ENCODE measurements around the gene C9orf153.
A peak's percentile ranks its signal among the peaks of the same experiment; 100 is the strongest.
"Not testable (repeated sequence)": the region's sequence is repeated elsewhere in the genome, so short reads cannot be mapped to it uniquely, and the experiment has no call there.

The C9orf153 gene

DNA sequence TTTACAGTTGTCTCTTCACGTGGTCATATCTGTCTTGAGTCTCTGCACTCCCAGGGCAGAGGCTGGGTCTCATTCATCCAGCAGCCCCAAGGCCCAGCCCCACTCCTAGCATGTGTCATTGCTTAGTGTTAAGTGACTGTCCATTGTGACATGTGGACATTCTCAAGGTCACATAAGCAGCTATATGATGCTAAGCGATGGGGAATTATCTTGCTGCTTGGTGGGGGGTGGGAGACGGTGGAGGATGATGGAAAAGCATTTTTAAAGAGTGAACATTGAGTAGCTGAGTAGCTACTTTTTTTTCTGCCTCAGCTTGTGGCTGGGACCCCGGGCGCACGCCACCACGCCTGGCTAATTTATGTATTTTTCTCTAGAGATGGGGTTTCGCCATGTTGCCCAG, at the start of gene C9orf153:
Gene C9orf153, minus strand, starts transcription at position 101 of the 400 bp plus-strand sequence. CDS start 30,054 bp downstream, outside the sequence.
- no peak for DNase-seq

DNA sequence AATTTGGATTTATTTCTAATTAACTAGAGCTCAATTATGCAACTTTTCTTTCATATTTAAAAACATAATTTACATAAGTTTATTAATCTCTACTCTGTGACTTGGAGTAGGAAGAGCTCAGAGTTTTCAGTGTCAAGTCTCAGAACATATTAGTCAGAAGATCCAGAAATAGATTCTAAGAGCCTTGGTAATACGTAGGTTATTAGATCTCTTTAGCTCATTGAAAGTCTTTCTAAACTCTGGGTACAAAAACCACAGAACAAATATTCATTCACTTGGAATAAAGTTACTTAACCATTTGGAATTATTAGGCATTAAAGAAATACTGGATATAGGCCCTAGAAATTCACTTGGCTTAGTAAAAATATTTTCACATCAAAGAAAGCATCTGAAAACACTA, 49.2 kb upstream of the C9orf153 start:
- no peak for DNase-seq

DNA sequence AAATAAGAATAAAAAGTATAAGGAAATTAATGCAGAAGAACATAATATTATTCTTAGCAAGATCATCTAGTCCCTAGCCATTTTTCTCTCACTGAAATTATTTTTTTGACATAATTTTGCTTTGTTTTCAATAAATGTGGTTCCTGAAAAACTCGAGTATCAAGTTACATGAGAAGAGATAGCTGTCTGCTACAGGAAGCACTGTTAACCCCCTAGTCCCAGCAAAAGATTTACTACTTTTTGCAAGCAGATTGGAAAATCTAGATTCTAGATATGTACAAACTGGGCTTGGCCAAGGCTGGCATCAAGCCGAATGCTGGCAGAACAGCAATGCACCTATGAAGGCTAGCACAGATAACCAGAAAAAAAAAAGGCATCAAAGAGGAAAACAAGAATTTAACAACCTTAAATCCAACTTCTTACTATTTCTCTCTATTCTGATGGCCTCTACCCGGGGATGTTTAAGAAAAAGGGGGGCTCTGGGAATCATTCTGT, 44.8 kb upstream of the C9orf153 start:
- no peak for DNase-seq

DNA sequence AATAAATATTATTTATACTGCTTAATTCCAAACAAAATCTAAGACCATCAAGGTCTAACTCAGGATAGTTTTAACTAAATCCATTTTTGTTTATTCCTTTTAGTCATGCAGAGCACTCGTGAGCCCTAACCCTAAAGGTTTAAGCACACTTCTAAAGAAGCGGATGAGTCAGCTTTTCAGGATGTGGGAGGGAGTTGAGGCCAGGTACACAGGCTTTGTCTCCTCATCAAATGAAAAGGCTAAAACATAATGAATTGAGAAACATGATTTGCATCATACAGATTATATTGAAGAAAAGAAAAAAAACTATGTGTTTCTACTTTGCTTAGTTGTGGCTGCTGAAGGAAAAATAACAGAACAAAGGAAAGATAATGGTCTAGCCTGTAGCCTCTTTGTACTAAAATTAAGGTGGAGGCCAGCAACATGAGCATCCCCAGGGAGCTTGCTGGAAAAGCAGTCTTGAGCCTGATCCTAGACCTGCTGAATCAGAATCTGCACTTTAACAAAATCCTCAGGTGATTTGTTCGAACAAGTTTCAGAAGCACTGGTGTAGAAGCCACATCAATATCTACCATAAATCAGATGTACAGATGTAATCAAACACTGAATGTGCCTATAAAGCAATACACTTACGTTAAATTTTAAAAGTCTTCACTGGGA, 44.0 kb upstream of the C9orf153 start:
- DNase-seq = peak; percentile 28 to 45

DNA sequence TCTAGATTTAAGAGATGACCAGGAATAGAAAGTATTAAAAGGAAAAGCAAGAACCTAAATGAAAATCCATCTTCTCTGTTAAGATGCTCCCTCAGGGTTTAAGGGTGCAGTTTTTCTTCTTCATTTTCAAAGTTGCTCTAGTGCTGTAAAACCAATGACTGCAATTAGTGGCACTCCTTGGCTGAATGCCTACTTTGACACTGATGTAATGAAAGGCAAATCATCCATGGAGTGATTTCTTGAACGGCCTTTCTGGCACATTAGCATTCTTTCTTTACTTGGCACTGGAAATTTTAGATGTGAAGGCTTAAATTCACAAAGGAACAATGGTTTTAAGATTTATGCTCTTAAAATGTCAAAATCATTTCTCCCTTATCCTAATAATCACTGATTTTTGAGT, 42.2 kb upstream of the C9orf153 start:
- no peak for DNase-seq

DNA sequence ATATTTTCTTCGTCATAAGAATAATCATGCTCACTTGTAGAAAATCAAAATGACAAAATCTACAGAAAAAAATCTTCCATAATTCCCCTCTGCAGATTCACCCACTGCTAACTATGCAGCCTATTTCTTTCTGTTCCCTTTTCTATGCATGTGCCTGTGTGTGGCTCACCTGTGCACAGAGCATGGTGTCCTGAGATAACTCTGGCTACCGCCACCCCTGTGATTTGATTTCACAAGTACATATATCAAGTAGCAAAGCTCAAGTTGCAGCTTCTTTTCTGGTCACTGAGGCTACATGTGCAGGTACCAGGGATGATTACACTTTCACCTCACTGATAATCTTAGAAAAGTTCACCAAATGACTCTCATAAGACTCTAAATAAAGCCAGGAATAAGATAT, 41.2 kb upstream of the C9orf153 start:
- DNase-seq = no peak

DNA sequence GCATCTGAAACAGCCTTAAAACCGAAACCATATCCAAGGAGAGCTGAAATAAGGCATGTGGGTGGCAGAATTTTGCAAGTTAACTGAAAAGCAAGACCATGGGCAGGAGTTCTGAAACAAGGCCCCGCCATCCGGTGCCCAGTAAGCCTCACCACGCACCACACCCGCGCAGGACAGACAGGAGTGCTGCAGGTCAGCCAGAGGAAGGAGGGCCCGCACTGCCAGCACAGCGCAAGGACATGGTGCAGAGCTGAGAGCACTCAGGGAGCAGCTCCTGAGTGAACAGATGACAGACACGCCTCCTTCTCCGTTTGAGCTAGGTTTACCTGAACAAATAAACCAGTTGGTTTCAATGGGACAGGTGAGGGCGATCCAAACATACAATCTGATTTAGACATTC, 39.4 kb upstream of the C9orf153 start:
- no peak for DNase-seq

DNA sequence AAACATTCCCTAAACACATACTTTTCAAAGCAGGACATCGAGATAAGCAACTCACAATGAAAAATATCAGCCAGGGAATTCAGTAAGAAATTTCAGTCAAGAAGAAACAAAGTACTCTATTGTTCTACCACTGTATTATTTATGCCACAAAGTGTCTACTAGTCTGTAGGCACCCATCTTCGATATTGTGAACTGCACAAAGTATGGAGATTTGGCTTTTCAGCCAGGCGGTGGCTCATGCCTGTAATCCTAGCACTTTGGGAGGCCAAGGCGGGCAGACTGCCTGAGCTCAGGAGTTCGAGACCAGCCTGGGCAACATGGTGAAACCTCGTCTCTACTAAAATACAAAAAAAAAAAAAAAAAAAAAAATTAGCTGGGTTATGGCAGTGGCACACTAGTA, 30.9 kb upstream of the C9orf153 start:
- DNase-seq = not testable (repeated sequence)

DNA sequence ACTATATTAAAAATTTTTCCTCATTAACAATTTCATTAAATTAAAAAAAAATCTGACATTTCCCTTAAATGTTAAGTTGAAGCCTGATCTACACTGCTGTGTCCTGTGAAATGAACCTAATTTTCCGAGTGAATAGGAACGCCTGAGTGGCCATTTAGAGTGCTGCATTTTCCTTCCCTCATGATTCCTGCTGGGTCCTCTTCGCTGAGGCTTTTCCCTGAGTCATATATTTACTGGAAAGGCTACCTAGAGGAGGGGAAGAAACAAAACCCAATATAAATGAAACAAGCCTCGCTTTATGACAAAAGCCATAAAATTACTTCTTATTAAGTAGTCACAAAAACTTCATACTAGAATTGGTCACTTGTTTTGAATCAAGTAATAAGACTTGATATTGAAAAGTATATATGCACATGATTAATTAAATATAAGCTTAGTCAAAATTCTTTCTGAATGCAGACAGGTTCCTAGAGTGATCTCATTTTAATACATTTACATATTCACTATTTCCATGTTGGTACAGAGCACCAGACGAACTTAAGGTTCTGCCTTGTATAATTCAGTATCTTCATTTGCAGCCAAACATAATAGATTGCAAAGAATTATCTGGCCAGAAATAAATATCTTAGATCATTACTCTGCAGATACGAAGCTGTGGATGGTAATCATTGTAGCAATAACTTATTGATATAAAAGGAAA, 29.2 kb upstream of the C9orf153 start:
- DNase-seq = no peak

DNA sequence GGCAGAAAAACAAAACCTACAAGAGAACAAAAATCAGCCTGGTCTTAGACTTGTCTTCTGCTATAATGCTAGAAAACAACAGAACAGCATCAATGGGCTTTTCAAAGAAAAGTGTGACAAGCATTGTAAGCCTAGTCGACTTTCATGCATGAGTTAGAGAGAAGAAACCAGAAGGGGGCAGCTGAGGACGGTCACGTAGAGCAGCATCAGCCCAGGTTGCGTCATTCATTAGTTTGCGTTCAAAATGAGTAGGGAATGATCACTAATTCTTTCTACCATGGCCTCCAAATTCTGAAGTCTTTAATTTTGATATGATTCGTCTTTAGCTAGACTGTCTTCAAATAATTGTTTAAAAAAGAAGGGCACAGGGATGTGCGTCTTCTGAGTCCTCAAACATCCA, 27.6 kb upstream of the C9orf153 start:
- DNase-seq = no peak

DNA sequence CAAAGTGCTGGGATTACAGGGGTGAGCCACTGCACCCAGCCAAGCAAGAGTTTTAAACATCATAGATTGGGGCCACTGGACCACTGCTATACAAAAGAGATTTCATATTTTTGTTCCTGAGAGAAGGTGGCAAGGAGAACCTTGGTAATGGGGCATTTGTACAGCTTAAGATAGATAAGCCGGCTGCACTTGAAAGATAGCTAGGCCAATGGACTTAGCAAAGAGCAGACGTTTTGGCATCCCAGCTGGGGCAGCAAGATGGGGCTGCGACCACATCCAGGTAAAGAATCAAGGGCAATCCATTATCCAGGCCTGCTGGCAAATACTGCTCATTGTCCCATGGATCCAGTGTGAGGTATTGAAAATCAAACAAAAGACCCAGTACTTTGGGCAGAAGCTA, 26.8 kb upstream of the C9orf153 start:
- no peak for DNase-seq

DNA sequence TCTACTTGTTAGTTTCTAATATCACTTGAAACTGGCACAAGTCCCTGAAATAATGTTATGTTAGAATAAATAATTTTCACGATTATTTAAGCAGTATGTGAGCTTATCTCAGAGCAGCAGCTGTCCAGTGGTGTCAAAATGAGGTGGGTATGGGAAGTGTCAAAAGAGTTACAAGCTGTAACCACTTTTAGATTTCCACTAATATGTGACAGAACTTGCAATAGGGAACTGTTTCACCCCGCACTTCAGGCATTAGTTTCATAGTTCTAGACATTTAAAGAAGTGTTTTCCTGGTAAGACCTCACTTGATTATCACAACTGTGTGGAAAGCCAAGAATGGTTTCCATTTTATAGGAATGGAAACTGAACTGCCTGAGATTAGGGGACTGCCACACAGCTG, 25.8 kb upstream of the C9orf153 start:
- no peak for DNase-seq

DNA sequence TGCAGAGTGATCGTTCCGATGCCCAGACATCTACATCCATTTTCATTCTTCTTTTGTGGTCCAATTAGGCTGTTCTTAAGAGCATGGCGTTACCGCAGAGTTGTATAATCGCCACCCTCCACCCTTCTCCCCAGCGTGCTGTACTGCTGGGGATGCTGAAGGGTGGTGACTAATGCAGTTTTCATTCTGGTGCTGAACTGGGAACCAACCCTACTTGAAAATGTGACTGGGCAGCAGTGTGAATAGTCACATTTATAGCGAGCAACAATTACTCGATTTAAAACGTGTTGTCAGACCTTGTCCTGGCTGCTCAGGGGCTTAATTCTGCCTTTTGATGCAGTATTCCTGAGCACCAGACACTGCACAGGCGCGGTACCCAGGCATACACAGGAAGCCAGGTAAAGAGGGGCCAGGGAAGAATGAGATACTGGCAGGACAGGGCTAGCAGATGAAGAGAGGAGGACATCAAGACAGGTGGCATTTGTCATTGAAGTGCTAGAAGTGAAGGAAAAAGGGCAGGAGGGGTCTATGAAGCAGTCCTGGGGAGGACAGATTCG, 23.6 kb upstream of the C9orf153 start:
- DNase-seq = no peak

DNA sequence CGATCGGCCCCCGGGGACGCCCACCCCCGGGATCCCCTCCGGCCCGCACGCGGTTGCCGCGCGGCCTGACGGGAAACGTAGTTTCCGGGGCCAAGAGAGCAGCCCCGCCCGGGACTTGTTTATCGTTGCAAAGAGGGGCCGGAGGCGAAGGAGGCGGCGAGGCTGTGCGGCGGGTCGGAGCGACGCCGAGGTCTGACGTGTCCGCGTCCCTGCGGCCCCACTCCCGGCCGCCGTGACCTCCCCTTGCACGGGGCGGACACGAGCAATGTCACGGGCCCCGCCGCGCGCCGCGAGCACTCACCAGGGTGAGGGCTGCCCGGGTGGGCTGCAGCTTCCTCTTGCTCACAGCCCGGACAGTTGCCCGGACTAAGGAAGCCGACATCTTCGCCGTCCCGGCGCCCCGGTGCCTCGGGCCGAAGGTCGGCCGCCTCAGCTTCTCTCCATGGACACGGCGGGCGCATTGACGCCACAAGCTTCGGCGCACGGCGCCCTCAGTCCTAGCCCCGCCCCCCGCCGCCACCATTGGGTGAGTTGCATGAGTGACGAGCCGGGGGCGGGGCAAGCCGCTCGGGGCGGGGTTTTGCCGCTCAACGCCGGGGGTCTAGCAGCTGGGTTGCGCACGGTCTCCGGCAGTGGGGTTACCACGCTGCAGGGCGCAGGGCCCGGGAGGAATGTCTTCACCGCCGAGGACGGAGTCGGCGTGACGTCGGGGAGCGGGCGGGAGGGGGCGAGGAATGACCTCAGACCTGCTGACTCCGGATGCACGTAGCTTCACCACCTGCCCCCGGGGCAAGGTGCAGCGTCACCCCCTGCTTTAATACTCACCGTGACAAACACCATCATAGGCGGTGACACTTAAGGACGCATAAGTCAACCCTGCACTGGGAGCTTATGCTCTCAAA, 22.9 kb upstream of the C9orf153 start, which contains the start of gene ISCA1:
Gene ISCA1, minus strand, starts transcription at position 462 of the 902 bp plus-strand sequence. Its CDS starts 80 bp downstream, at position 382.
- peak; percentile 98 to 99 for DNase-seq

DNA sequence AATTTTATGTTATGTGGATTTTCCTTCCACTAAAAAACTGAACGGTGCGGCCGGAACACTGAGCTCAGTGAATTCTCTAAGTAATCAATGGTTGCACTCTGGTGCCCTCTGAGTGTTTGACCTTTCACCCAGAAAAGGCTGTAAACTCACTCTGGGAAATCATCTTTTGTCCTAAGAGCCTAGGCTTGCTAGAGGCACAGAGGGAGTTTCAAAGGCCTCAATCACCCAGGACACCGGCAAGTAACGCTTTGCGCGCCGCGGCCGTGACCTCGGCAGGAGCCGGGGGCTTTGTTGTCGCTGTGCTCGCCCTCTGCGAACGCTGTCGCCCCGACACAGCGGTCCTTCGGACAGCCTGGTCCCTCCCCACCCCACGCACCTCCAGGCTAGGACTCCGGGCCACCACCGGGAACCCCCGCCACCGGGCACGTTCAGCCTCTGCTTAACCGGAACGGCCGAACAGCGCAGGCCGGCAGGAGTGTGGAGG, 22.2 kb upstream of the C9orf153 start:
- no peak for DNase-seq

DNA sequence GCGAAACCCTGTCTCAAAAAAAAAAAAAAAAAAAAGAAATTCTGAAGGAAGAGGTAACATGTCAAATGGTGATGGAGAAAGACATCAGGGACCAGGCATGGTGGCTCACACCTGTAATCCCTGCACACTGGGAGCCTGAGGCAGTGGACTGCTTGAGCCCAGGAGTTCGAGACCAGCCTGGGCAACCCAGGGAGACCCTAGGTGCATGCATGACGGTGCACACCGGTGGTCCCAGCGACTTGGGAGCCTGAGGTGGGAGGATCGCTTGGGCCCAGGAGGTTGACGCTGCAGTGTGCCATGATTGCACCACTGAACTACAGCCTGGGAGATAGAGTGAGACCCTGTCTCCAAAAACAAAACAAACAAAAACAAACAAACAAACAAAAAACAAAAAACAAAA, 21.1 kb upstream of the C9orf153 start:
- DNase-seq = no peak

DNA sequence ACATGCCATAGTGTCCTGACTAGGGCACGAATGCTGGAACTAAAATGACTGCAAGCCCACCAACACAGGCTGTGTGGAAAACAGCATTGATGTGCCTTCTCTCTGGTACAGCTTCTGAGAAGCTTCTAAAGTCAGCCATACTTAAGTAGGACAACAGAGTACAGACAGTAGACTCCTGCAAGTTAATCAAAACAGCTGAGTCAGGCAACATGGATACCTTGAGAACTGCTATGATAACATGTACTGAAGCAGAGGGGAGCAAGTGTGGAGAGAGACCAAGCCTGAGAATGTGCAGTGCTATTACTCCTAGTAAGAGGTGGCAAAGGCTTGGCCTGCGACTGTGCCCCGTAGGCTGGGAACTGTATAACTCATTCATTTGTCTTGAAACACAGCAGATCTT, 20.4 kb upstream of the C9orf153 start:
- DNase-seq = no peak

DNA sequence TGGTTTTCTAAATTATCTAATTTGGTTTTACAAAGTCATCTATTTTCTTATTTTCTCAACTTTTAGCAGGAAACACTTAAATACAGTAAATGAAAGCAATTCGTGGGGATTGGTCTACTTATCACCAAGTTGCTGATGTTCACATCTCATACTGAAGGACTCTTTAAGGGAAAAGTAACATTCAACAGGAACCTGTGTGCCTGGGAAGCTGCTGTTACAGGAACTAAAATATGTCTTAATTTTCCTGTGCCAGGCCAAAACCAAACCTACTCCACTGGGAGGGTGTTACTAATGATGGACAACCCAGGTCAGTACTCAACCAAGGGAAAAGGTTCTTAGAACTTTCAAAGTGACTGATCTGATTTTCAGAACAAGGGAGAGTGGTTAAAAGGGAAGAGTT, 17.6 kb upstream of the C9orf153 start:
- DNase-seq = no peak

DNA sequence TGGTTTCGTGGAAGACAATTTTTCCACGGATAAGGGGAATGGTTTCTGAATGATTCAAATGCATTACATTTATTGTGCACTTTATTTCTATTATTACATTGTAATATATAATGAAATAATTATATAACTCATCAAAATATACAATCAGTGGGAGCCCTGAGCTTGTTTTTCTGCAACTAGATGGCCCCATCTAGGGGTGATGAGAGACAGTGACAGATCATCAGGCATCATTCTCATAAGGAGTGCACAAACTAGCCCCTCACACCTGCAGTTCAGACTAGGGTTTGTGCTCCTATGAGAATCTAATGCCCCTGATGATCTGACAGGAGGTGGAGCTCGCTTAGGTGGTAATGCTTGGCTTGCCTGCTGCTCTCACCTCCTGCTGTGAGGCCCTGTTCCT, 16.5 kb upstream of the C9orf153 start:
- no peak for DNase-seq

DNA sequence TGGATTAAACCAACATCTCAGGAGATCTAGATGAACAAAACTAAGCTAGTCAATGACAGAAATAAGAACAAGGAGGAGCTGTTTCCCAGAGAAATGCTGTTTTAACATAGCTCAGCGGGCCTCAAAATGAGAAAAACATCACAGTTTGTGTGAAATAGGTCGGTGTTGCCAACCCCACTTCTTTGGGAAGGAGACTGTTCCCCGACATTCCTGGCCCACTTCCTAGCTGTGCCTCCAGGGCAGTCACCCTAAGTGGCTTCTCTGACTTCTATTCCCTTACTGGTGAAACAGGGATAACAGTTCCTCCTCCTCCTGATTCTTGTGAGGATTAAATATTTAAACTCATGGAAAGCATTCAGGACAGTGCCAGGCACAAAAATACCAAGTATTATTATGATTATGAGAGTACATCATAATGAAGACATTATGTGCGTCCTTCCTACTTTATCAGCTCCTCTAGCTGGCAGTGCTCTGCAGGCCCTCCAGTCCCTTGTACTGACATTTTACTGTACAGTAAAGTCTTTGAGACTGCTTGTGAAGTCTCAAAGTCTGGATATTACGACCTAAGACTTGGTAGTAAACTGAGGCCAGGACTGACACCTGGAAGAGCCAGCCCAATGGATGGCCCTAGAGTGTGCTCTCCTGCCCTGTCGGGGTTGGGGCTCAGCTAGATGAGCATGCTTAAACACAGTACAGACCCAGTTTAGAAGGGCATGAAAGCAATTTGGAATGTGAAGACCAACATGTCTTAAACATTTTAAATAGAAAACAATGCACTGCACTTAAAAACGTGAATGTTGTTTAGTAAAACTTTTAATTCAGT, 15.6 kb upstream of the C9orf153 start:
- no peak for DNase-seq

DNA sequence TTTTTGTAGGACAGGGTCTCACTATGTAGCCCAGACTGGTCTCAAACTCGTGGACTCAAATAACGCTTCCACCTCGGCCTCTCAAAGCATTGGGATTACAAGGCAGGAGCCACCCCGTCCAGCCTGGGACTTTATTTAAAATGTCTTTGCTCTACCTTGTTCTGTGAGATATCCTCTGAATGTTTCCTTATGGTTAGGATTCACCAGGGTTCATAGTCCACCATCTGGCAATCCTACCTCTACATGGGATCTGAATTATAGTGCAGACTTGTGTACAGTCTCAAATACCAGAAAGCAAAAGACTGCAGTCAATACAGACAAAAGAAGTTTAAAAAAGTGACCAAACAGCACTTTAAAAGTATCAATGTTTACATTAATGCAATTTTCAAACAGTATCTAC, 12.8 kb upstream of the C9orf153 start:
- no peak for DNase-seq

DNA sequence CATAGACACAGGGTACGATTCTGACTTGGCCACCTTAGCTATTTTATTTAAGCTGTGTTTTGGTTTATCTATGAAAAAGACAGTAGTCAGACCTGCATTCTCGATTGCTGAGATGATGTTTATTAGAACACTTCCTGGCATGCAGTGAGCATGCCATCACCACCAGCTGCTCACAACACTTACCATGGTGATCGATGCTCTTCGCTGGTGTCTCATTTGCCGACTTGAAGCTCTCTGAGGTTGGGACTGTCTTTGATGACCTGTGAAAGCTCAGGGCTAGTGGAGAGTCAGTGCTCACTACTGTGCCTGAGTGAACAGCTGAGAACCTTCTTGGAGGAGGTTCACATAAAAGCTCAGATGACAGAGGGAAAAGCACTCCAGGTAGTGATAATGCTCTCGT, 4.4 kb upstream of the C9orf153 start:
- DNase-seq = no peak
